ENCODE measurements around the gene GOLGA6D. TPM values are rescaled to one million over a fixed set of nuclear protein-coding genes. Genes with fewer than 3 reads are reported as not detected.
"Not testable (repeated sequence)": the region's sequence is repeated elsewhere in the genome, so short reads cannot be mapped to it uniquely, and the experiment has no call there.

Gene GOLGA6D
- total RNA-seq, 1 experiment from 2014 or later = 0.35 TPM

GRCh38 chr15:75333654-75334419 is 51.2 kb downstream of the GOLGA6D start:
- H3K27ac ChIP-seq (ENCODE audit: insufficient read length, low read depth, low read length); H3K79me1 ChIP-seq (ENCODE audit: insufficient read depth, low read depth, low read length, poor library complexity, severe bottlenecking); H3K4ac ChIP-seq (ENCODE audit: low read depth, low read length); H3K79me2 ChIP-seq (ENCODE audit: insufficient read depth, low read length); H3K36me3 Mint-ChIP-seq (ENCODE audit: insufficient read depth in 1 of 3, low read depth in 3 of 3); H3K27me3 ChIP-seq (ENCODE audit: insufficient read depth, low read length); H4K5ac ChIP-seq (ENCODE audit: insufficient read length, low read depth, low read length); H2BK15ac ChIP-seq (ENCODE audit: low read depth, low read length); H3K27ac Mint-ChIP-seq; H2BK12ac ChIP-seq (ENCODE audit: insufficient read length, low read depth, low read length); H3K9me3 ChIP-seq (ENCODE audit: control insufficient read depth, low read depth, low read length); H4K8ac ChIP-seq (replicated peaks; ENCODE audit: insufficient read length, low read depth, low read length); H3K23me2 ChIP-seq (ENCODE audit: insufficient read length, low read depth, low read length, poor library complexity, severe bottlenecking); H3K9me3 Mint-ChIP-seq; H2BK5ac ChIP-seq (ENCODE audit: insufficient read length, low read length); H4K20me1 ChIP-seq (ENCODE audit: control insufficient read depth, insufficient read depth, insufficient read length); H3K27me3 Mint-ChIP-seq (ENCODE audit: low read depth); H4K91ac ChIP-seq (ENCODE audit: insufficient read length, low read depth, low read length); H3T11ph ChIP-seq (ENCODE audit: low read length); H3K4me2 ChIP-seq (ENCODE audit: insufficient read depth, insufficient read length, low read length); H3K9ac ChIP-seq (ENCODE audit: extremely low read depth, insufficient read length, low read length); H2BK120ac ChIP-seq (ENCODE audit: low read depth, low read length, poor library complexity, severe bottlenecking); H3K4me3 Mint-ChIP-seq; H2BK20ac ChIP-seq (ENCODE audit: low read depth, low read length, poor library complexity, severe bottlenecking); H3K56ac ChIP-seq (ENCODE audit: insufficient read length, low read depth, low read length); H2AK5ac ChIP-seq (ENCODE audit: insufficient read length, low read length); H2AFZ ChIP-seq (ENCODE audit: low read length); H3K4me1 ChIP-seq (ENCODE audit: insufficient read depth, low read length); H3K18ac ChIP-seq (ENCODE audit: insufficient read length, low read depth, low read length); H3K14ac ChIP-seq (ENCODE audit: insufficient read depth, low read length); DNase-seq; H3K23ac ChIP-seq (ENCODE audit: insufficient read length, low read depth, low read length): not testable (repeated sequence)
- no CpG with 5 or more reads among the region's 15 CpGs for WGBS (ENCODE audit: extremely low coverage, insufficient read length, low lambda C conversion rate)
- peaks cover 12 to 14% of the 10 kb centered on the region in 2 experiments for H3K4me1 Mint-ChIP-seq

Measured in H9 (cell line).